ENCODE results near the gene FARP2. TPM values are rescaled to one million over a fixed set of nuclear protein-coding genes. Genes with fewer than 3 reads are reported as not detected.

Gene FARP2
- polyA plus RNA-seq, 1 of the 3 experiments (the other 2 are of a cell fraction), result 11.5 TPM

GRCh38 chr2:241468476-241468781 is 112.3 kb downstream of the FARP2 start:
- H3K9me2 ChIP-seq, result no peaks in the 10 kb centered on the region

GRCh38 chr2:241469746-241470145 is 113.7 kb downstream of the FARP2 start:
- Histone ChIP-seq H2AFZ (ENCODE audit: low read depth) (no peak overlapping the region), H3K9me3 (no peaks in the 10 kb centered on the region), H3K4me1 (ENCODE audit: control insufficient read depth in 1 of 2, insufficient read depth in 2 of 2, low read depth in 1 of 2, low read length in 1 of 2) (no peaks in the 10 kb centered on the region), H3K9me2 (no peaks in the 10 kb centered on the region), H3K27me3 (ENCODE audit: insufficient read depth) (no peaks in the 10 kb centered on the region), H3K4me3 (ENCODE audit: low read depth in 2 of 2, low read length in 1 of 2) (no peak overlapping the region), H4K20me1 (ENCODE audit: insufficient read depth) (no peaks in the 10 kb centered on the region), H3K27ac (ENCODE audit: low read depth in 2 of 2, low read length in 1 of 2) (no peak overlapping the region), H3K9ac (no peak overlapping the region), H3F3A (replicated peaks; ENCODE audit: insufficient read depth) (no peaks in the 10 kb centered on the region), H3K79me2 (ENCODE audit: insufficient read depth) (no peaks in the 10 kb centered on the region), H3K36me3 (replicated peaks in 1 of 2; ENCODE audit: control insufficient read depth in 1 of 2, insufficient read depth in 2 of 2, low read length in 1 of 2) (no peaks in the 10 kb centered on the region), H3K4me2 (no peak overlapping the region)
- no peak for DNase-seq
- TF ChIP-seq FOXM1 (IDR thresholded peaks at IDR 0.05; ENCODE audit: low read depth) (no peak), MAX (IDR thresholded peaks at IDR 0.05; ENCODE audit: low read depth) (no peak), CHD2 (IDR thresholded peaks at IDR 0.05; ENCODE audit: low read length, partially characterized antibody) (no peak), RAD21 (IDR thresholded peaks at IDR 0.05; ENCODE audit: low read length) (no peak)
- CTCF ChIA-PET, result no interaction called here
- 73% methylated on average over 2 of the region's 2 CpGs for WGBS (ENCODE audit: low lambda C conversion rate)
- POLR2A ChIA-PET, result no interaction called here

More at GRCh38 chr2:241468476-241468781, 112.3 kb downstream of the FARP2 start:
- H4K20me1 ChIP-seq (ENCODE audit: insufficient read depth), result no peaks in the 10 kb centered on the region
- no peaks in the 10 kb centered on the region for H3K9me3 ChIP-seq
- TF ChIP-seq USF1 (IDR thresholded peaks at IDR 0.05; ENCODE audit: borderline replicate concordance, low read depth) (no peak), MEF2A (IDR thresholded peaks at IDR 0.05; ENCODE audit: borderline replicate concordance, low read depth) (no peak), JUND (IDR thresholded peaks at IDR 0.05) (no peak), RXRA (IDR thresholded peaks at IDR 0.05; ENCODE audit: borderline replicate concordance, low read depth) (no peak), TEAD4 (IDR thresholded peaks at IDR 0.05; ENCODE audit: borderline replicate concordance, insufficient read depth) (no peak)
- H3K4me3 ChIP-seq (ENCODE audit: low read depth in 2 of 2, low read length in 1 of 2), result no peak overlapping the region
- H3K27ac ChIP-seq (ENCODE audit: low read depth in 2 of 2, low read length in 1 of 2), result no peak overlapping the region
- WGBS (ENCODE audit: low lambda C conversion rate), result 63% methylated on average over 2 of the region's 2 CpGs
- H3K36me3 ChIP-seq (replicated peaks in 1 of 2; ENCODE audit: control insufficient read depth in 1 of 2, insufficient read depth in 2 of 2, low read length in 1 of 2), result no peaks in the 10 kb centered on the region
- no peak for DNase-seq
- CTCF ChIA-PET, result no interaction called here
- H3F3A ChIP-seq (replicated peaks; ENCODE audit: insufficient read depth), result no peaks in the 10 kb centered on the region
- H3K4me1 ChIP-seq (ENCODE audit: control insufficient read depth in 1 of 2, insufficient read depth in 2 of 2, low read depth in 1 of 2, low read length in 1 of 2), result no peaks in the 10 kb centered on the region
- H3K9ac ChIP-seq, result no peak overlapping the region
- no peaks in the 10 kb centered on the region for H3K27me3 ChIP-seq (ENCODE audit: insufficient read depth)
- H2AFZ ChIP-seq (ENCODE audit: low read depth), result no peak overlapping the region
- H3K79me2 ChIP-seq (ENCODE audit: insufficient read depth), result no peaks in the 10 kb centered on the region
- no peak overlapping the region for H3K4me2 ChIP-seq
- POLR2A ChIA-PET, result no interaction called here

GRCh38 chr2:241473399-241473798 is 117.3 kb downstream of the FARP2 start:
- Histone ChIP-seq H3K9me3 (no peaks in the 10 kb centered on the region), H3K9me2 (no peaks in the 10 kb centered on the region), H3K4me2 (no peak overlapping the region), H3K27ac (ENCODE audit: low read depth in 2 of 2, low read length in 1 of 2) (no peak overlapping the region), H2AFZ (ENCODE audit: low read depth) (no peak overlapping the region), H3K79me2 (ENCODE audit: insufficient read depth) (no peaks in the 10 kb centered on the region), H4K20me1 (ENCODE audit: insufficient read depth) (no peaks in the 10 kb centered on the region), H3K36me3 (replicated peaks in 1 of 2; ENCODE audit: control insufficient read depth in 1 of 2, insufficient read depth in 2 of 2, low read length in 1 of 2) (peaks cover 0 to under 1% of the 10 kb centered on the region in 2 experiments), H3K4me1 (ENCODE audit: control insufficient read depth in 1 of 2, insufficient read depth in 2 of 2, low read depth in 1 of 2, low read length in 1 of 2) (no peaks in the 10 kb centered on the region), H3F3A (replicated peaks; ENCODE audit: insufficient read depth) (no peaks in the 10 kb centered on the region), H3K9ac (no peak overlapping the region), H3K4me3 (ENCODE audit: low read depth in 2 of 2, low read length in 1 of 2) (no peak overlapping the region), H3K27me3 (ENCODE audit: insufficient read depth) (no peaks in the 10 kb centered on the region)
- WGBS (ENCODE audit: low lambda C conversion rate), result 100% methylated on average over 1 of the region's 3 CpGs
- TF ChIP-seq RXRA (IDR thresholded peaks at IDR 0.05; ENCODE audit: borderline replicate concordance, low read depth) (no peak), TCF12 (IDR thresholded peaks at IDR 0.05) (no peak), MAX (IDR thresholded peaks at IDR 0.05; ENCODE audit: low read depth) (no peak), FOXJ3 (CRISPR knock-in tag; IDR thresholded peaks at IDR 0.05) (no peak), YY1 (IDR thresholded peaks at IDR 0.05; ENCODE audit: low read depth) (no peak), FOSL2 (IDR thresholded peaks at IDR 0.05; ENCODE audit: borderline replicate concordance, low read depth) (no peak), CHD2 (IDR thresholded peaks at IDR 0.05; ENCODE audit: low read length, partially characterized antibody) (no peak), SMC3 (IDR thresholded peaks at IDR 0.05; ENCODE audit: low read depth, low read length) (no peak), PBX3 (IDR thresholded peaks at IDR 0.05) (no peak), MXI1 (IDR thresholded peaks at IDR 0.05; ENCODE audit: low read depth, low read length) (no peak), EZH2phosphoT487 (IDR thresholded peaks at IDR 0.05; ENCODE audit: borderline replicate concordance, low read depth) (no peak), SIN3A (IDR thresholded peaks at IDR 0.05; ENCODE audit: borderline replicate concordance, low read depth, low read length) (no peak), POLR2AphosphoS5 (IDR thresholded peaks at IDR 0.05; ENCODE audit: low read depth, low read length) (no peak), IRF3 (IDR thresholded peaks at IDR 0.05; ENCODE audit: low read depth, low read length) (no peak), GABPA (IDR thresholded peaks at IDR 0.05; ENCODE audit: low read depth) (no peak), NFIC (IDR thresholded peaks at IDR 0.05; ENCODE audit: borderline replicate concordance) (no peak)
- POLR2A ChIA-PET, result no interaction called here
- CTCF ChIA-PET, result no interaction called here
- DNase-seq, result no peak
